Activated CD8-positive, alpha-beta memory T cell treated with anti-CD3 and anti-CD28 coated beads, Interleukin-2, amount 50 U/mL, for 24 hours (primary cell): ENCODE data around the gene PPP6R3.
"Not testable (repeated sequence)": the region's sequence is repeated elsewhere in the genome, so short reads cannot be mapped to it uniquely, and the experiment has no call there.

Source experiments
- DNase-seq: peaks from one replicate; pipeline ENCODE4 v3.0.0-alpha.2; 2020; ENCODE audit errors: extremely low read depth

The PPP6R3 gene

DNA sequence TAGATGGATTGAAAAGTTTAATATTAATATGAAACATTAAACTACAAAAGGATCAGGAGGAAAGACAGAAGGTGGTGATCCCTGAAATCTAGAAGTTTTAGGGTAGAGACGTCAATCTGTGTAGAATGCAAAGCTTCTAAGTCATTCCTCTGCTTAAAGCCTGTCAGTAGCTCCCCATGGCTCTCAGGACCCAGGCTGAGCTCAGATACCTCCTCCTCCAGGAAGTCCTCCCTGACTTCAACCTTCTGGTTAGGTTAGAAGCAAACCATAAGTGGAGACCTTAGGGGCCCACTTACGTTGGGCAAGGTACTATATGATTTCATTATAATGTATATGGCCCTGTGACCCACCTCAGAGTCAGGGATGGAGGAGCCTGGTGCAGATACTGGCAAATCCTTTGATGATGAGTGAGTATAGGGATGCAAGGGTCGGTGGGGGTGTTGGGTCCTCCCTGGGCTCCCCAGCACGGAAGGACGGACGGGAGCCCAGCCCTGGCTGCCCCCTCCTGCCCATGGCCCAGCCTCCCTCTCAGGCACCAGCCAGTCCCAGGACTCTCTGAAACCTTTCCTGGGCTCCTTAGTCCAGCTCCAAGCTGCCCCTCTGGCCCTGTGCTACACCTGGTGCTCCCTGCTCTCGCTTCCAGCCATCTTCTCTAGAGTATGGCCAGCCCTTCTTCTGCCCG, 3.2 kb upstream of the PPP6R3 start:
- no peak for DNase-seq

DNA sequence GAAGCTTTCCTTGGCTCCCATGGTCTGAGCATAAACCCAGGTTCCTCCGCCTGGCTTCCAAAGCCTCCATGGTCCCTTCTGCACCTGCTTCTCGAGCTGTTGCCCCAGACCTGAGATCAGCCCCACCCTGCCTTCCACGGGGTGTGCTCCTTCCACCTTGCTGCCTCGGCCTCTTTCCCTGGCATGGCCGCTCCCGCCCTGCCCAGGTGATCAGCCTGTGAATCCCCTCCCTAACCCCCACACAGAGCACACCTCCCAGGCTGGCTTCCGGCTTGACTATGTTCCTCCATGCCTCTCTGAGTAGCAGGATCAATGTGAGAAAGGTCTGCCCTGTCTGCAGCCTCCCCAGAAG, 2.7 kb upstream of the PPP6R3 start:
- no peak for DNase-seq

DNA sequence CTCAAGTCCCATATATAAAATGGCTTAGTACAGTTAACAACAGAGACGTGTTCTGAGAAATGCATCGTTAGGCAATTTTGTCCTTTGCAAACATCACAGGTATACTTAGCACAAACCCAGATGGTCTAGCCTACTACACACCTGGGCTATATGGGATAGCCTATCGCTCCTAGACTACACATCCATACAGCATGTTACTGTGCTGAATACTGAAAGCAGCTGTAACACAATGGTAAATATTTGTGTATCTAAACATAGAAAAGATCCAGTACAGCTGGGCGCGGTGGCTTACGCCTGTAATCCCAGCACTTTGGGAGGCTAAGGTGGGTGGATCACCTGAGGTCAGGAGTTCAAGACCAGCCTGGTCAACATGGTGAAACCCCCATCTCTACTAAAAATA, 2.2 kb upstream of the PPP6R3 start:
- not testable (repeated sequence) for DNase-seq

DNA sequence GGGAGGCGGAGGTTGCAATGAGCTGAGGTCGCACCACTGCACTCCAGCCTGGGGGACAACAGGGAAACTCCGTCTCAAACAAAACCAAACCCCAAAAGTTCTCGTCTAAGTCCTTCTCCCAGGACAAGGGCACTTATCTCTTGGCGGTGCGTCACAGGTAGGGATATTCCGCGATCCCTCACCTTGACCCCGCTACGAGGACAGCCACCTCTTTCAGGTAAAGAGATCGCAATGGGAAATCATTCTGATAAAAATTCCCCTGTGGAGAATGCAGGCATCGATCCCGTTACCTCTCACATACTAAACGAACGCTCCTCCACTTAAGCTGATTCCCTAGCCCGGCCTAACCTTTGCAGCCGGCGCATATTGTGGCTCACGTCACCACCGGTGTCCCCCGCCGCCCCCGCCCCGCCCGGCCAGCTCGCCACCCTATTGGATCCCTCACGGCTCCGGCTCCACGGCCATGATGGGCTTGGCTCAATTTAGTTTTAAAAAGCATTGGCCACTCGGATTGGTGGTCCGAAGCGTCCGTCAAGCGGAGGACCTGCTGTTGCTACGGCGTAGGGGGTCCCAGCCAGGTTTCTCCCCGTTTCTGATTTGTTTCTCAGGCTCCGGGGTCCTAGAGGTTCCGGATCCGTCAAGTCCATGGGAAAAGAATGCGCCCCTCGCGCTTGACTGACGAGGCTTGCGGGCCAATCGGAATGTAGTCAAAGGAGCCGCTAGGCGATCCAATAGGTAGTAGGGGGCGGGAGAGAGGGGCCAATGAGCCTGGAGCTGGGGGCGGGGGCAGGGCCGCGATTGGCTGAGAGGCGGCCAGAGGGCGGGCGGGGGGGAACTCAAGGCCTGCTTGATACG, 439 bp upstream of the PPP6R3 start:
- DNase-seq, result peak; percentile 90

DNA sequence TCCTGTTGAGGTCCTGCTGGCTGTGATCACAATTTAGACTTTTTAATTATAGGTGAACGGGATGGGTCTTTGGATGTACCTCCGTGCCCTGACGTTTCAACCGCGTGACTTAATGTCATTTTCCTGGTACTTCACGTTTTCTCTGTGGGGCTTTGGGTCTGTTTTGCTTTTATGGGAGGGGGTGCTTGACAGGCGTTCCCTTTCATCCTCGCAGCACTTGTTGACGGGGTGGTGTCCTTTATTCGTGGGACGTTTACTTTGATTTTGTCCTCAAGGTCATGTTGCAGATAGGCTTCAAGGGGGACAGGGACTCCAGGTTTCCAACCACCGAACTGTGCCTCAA, 994 bp downstream of the PPP6R3 start:
- DNase-seq, result no peak

DNA sequence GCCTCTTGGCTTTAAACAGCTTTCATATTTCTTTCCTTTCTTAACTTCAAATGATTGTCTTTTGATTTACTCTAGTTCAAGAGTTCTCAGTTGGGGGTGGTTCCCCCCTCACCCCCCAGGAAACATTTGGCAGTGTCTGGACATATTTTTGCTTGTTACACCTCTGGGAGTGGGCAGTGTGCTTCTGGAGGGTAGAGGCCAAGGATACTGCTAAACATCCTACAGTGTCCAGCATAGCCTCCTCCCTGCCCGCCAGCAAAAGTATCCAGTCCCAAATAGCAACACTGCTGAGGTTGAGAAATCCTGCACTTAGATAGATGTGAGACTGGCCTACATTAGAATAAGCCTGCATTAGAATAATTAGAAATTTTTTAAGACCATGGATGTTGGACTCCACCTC, 3.2 kb downstream of the PPP6R3 start:
- no peak for DNase-seq

DNA sequence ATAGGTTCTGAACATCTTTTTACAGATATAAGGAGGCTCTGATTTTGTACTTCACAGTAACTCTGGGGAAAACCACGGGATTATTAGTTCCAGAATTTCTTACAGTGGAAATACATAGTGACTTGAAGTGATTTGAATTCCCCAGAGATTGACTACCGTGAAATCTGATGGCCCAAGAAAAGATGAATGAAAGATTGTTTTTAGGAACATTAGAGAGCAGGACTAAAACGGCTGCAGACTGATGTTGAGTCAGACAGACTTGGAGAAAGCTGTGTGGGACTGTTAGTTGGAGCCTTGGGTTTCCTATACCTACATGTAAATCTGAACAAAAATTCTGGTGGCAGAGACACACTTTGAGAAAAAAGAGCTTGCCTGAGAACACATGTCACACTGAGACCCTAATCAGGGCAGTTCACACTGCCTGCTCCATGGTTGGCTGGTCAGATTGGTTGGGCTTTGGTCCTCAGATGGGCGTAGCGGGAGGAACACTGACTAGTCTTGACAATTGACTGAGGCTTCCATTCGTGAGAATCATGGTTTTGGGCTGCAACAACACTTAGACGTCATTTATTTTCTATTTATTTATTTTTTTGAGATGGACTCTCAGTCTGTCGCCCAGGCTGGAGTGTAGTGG, 6.8 kb downstream of the PPP6R3 start:
- DNase-seq, result no peak

DNA sequence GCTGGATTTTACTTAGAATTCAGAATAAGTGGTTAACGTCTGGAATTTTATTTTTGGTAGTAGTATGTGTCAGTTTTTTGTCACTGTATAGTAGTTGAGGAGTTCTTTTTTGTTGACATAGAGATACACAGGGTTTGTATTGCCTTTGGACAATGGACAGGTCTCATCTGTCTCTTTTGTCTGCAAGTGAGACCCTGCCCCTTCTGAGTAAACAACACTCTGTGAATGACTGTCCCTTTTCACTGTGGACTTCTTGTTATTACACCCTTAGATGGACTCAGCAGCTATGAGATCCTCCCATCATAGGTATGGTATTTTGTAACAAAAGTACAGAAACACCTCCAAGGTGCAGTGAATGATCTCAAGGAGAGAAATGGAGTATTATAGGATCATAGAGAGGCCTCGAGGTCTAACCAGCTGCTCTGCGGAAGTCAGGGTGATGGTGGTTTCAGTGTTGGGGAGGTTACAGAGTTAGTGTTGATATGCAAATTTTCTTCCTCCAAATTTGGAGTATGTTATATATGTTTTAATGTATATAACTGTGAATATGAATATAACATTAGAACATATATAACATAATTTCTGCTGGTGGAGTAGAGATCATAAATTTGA, 7.8 kb downstream of the PPP6R3 start:
- DNase-seq, result no peak

DNA sequence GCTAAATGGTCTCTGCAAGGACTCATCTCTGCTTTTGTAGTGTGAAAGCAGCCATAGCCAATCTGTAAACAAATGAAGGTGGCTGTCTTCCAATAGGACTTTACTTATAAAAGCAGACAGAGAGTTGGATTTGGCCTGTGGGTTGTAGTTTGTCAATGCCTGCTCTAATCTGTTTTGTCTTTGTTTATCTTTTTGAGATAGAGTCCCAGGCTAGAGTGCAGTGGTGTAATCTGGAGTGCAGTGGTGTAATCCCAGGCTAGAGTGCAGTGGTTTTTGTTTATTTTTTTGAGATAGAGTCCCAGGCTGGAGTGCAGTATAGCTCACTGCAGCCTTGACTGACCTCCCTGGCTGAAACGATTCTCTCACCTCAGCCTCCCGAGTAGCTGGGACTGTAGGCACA, 8.6 kb downstream of the PPP6R3 start:
- no peak for DNase-seq

DNA sequence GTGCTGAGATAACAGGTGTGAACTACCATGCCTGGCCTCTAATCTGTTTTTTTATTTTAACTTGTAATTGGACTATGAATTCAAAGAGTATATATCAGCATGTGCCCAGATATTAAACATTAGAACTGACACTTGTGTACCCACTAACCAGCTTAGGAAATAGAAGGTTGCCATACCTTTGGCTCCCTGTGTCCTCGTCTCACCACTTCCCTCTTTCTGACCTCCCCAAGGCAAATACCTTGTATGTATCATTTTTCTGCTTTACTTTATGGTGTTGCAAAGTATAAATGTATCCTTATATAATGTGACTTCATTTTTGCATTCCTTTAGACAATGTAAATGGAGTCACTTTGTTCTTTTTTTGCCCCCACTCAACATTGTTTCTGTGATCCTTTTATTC, 9.1 kb downstream of the PPP6R3 start:
- DNase-seq, result no peak

DNA sequence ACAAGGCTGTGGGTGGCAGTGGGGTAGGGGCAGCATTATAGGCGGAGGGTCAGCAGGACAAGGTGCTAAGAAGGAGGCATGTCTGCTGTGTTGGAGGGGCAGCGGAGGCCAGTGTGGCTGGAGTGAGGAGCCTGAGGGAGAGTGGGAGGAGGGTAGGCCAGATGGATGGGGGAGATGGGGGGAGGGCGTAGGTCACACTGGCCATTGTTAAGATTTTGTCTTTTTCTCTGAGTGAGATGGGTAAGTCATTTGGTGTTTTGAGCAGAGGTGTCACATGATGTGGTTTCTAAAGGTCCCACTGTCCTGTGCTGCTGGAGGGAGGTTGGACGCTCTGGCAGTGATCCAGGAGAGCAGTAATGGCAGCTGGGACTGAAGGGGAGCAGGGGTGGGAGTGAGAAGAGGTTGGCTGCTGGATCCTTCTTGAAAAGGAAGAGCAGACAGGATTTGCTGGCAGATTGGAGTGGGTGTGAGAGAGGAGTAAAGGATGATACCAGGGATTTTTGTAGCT, 9.8 kb downstream of the PPP6R3 start:
- DNase-seq, result no peak

DNA sequence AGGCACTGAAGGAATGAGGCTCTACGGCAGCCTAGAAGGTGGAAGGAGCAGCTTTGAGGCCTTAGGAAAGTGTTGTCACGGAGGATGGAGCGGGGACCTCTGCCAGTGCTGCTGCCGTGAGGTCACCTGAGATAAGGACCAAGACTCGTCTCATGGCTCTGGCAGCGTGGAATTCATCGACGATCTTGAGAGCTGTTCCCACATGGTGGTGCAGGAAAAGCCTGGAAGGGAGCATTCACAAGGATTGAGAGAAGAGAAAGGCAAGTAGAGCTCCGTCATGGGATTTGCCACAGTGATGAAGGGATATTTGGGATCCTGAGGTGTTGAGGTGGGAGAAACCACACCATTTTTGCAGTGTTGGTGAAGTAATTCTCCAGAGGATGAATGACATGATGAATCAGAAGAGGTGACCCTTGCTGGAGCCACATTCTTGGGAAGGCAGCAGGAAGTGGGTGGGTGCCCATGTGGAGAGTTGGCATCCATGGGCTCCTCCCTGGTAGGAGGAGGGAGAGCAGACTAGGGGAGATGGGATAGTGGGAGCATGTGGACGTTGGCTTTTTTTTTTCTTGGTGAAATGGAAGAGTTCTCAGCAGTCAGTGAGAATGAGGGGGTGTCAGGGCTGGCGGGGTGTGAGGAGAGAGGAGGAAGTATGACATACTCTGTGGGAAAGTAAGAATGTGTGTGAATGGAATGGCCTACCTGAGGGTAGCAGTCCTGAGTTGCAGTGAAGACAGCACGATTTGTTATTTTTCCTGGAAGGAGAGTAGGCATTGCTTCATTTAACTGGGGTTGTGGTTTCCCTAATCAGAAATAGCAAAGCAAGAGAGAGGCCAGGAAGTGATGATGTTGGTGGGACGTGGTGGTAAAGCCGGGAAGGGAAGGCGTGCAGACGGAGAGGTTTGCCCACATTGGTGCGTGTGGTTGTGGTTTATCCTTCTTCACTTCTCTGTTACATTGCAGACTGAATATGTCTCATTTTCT, 11.1 kb downstream of the PPP6R3 start:
- DNase-seq, result peak; percentile 33

DNA sequence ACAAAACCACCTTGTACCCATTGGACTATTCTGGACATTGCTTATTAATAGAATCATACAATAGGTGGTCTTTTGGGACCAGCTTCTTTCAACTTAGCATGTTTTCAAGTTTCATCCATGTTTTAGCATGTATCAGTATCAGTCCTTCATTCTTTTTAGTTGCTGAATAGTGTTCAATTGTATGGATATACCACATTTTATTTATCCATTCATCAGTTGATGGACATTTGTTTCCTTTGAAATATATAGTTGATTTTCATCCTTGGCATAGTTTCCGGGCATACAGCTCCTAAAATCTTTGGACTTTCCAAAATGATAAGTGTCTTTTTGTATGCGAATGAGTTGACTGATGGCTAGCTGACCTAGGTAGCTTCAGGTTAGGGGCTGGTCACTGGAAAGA, 12.2 kb downstream of the PPP6R3 start:
- no peak for DNase-seq

DNA sequence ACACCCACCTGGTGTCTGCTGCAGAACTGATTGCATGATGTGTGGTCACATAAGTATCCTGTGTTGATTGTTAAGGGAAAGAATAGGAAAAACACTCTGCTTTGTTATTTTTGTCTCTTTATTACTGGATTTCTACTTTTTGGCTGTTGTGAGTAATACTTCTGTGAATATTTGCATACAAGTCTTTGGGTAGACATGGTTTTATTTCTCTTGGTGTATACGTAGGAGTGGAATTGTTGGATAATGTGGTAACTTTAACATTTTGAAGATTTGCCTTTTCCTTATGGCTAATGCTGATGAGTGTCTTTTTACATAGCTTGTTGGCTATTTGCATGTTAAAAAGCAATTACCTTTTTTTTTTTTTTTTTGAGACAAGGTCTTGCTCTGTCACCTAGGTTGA, 13.1 kb downstream of the PPP6R3 start:
- no peak for DNase-seq

DNA sequence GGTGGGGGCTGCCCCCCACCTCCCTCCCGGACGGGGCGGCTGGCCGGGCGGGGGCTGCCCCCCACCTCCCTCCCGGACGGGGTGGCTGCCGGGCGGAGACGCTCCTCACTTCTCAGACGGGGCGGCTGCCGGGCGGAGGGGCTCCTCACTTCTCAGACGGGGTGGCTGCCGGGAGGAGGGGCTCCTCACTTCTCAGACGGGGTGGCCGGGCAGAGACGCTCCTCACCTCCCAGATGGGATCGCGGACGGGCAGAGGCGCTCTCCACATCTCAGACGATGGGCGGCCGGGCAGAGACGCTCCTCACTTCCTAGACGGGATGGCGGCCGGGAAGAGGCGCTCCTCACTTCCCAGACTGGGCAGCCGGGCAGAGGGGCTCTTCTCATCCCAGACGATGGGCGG, 15.1 kb downstream of the PPP6R3 start:
- not testable (repeated sequence) for DNase-seq

DNA sequence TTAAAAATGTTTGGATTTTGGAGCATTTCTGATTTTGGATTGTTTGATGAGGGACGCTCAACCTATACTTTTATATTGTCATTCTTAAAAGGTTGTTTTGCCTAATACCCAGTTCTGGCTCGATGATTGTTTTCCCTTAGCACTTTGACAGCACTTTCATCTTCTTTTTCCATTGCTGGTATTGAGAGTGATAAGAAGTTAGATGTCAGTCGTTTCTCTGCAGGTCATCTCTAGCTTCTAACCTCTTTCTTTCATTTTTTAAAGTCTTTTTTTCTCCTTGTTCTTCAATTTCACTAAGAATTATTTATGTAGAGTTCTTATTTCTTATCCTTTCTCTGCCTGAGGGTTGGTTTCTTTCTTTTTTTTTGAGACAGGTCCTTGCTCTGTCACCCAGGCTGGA, 18.8 kb downstream of the PPP6R3 start:
- DNase-seq, result no peak

DNA sequence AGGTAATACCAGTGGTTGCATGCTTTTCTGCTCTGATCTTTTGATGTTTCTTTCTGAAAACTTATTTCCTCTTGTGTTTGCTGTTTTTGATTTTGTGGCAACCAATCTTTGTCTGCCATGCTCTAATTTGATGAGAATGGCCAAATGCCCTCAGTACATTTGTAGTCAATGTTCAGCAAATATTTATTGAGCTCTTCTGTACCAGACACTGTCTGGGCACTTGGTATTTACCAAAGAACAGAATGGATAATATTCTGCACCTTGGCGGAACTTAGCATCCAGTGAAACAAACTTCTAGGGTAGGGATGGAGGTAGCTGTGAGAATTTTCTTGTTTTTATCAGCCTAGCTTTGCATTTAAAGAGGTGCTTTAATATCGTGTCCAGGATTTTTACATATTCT, 19.6 kb downstream of the PPP6R3 start:
- DNase-seq, result no peak

DNA sequence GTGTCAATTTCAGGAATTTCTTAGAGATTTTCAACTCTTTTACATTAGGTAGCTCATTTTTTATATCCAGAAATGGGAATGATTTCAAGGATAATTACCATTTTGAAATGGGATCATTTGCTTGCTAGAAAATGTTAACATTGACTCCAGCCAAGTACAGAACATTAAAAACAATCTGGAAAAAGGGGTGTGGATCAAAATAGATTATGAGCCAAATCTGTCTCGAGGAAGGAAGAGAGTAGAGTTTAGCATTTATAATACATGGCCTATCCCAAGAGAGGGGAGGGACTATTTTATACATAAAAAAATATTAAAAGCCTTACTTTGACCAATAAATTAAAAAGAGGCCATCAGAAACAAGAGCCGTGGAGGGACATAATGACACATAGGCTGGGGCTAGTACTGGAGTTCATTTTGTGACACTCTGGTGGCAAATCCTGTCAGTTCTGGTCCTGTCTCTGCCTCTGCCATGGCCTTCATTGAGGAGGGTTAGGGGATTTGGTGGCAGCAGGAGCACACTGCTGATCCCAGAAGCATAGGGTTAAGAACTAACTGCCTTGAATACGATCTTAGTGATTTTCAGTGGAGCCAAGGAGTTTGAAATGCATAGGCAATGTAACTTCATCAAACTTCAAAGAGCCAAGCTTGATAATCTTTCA, 20.4 kb downstream of the PPP6R3 start:
- no peak for DNase-seq

DNA sequence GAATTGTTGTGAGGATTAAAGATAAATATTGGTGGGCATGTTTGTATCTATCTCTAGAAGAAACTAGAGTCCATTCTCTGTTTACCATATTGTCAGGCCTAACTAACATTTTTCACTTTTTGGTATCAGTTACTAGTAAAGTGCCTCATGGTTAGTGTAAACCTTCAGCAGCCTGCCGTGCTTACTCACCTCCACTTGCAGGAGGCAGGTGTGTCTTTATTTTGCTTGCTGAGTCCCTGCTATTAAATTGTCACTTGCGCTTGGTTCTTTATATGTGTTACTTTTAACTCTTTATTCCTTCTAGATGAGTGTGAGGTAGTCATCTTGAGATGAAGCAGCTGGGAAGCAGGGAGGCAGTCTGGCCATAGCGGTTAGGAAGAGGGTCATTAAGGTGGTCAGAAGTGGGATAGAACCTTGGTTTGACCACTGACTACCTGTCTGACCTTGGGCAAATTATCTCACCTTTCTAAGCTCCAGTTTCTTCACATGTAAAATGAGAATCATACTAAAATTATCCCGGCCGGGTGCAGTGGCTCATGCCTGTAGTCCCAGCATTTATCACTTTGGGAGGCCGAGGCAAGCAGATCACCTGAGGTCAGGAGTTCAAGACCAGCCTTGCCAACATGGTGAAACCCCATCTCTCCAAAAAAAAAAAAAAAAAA, 21.2 kb downstream of the PPP6R3 start:
- no peak for DNase-seq

DNA sequence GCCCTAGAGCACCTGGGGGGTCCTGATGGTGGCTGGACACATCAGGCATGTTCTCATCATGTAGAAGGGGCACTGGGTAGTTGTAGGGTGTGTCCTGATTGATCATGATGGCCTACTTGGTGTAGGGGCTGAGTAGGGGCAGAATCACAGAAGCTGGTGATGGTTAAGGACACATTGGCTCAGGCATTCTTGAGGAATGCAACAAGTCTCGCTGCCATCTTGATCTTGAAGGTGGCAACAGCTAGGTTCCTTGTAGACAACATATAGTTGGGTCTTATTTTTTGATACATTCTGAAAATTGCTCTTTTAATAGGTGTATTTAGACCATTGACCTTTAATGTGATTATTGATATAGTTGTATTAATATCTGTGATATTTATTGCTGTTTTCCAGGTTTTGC, 28.1 kb downstream of the PPP6R3 start:
- no peak for DNase-seq
